Right hindlimb (tissue), 1 donor: ENCODE data around the gene ACHE.
A peak's percentile ranks its signal among the peaks of the same experiment; 100 is the strongest.

Experiments
- DNase-seq: peaks from one replicate; pipeline ENCODE4 v3.0.0-alpha.2; 2018

ACHE gene

GRCh38 chr7:100884736-100885439 lies 10.8 kb downstream of the ACHE start:
- DNase-seq: no peak

GRCh38 chr7:100882785-100883526 lies 12.7 kb downstream of the ACHE start:
- no peak for DNase-seq

- no peak for DNase-seq
These were observed 13.5 kb downstream of the ACHE start for GRCh38 chr7:100882201-100882600.

GRCh38 chr7:100881136-100881535 lies 14.6 kb downstream of the ACHE start:
- DNase-seq: no peak

- no peak for DNase-seq
These were observed 15.0 kb downstream of the ACHE start for GRCh38 chr7:100880645-100881044.

GRCh38 chr7:100879685-100880261 lies 15.9 kb downstream of the ACHE start:
- no peak for DNase-seq

- DNase-seq: no peak
These were observed 17.0 kb downstream of the ACHE start for GRCh38 chr7:100878685-100879084.

GRCh38 chr7:100878013-100878412 lies 17.7 kb downstream of the ACHE start:
- DNase-seq: no peak

GRCh38 chr7:100875356-100875751 lies 20.3 kb downstream of the ACHE start:
- DNase-seq: peak; percentile 53

- peak; percentile 99 for DNase-seq
These were observed 20.9 kb downstream of the ACHE start, which contains the start of gene SRRT for GRCh38 chr7:100874577-100875355. TSS of gene SRRT (plus strand) at chr7:100875103. CDS start at chr7:100875591, 488 bp downstream.

GRCh38 chr7:100874300-100874576 lies 21.4 kb downstream of the ACHE start:
- no peak for DNase-seq

GRCh38 chr7:100873599-100874299 lies 21.9 kb downstream of the ACHE start:
- DNase-seq: no peak

GRCh38 chr7:100867776-100868485 lies 27.8 kb downstream of the ACHE start:
- DNase-seq: no peak

GRCh38 chr7:100867040-100867775 lies 28.5 kb downstream of the ACHE start, which contains the start of gene TRIP6:
TSS of gene TRIP6 (plus strand) at chr7:100867387. CDS start at chr7:100867498, 111 bp downstream.
- peak; percentile 95 for DNase-seq

GRCh38 chr7:100866729-100867039 lies 29.0 kb downstream of the ACHE start:
- DNase-seq: no peak

GRCh38 chr7:100865938-100866728 lies 29.6 kb downstream of the ACHE start:
- DNase-seq: peak; percentile 85

- no peak for DNase-seq
These were observed 30.2 kb downstream of the ACHE start for GRCh38 chr7:100865372-100865911.

- no peak for DNase-seq
These were observed 31.3 kb downstream of the ACHE start for GRCh38 chr7:100864263-100864845.

GRCh38 chr7:100863406-100863950 lies 32.2 kb downstream of the ACHE start:
- no peak for DNase-seq

- DNase-seq: no peak
These were observed 34.1 kb downstream of the ACHE start for GRCh38 chr7:100861616-100861985.
